HG02623 (cell line): ENCODE measurements around the gene PSMB10.
"Not testable (repeated sequence)": the region's sequence is repeated elsewhere in the genome, so short reads cannot be mapped to it uniquely, and the experiment has no call there.

ENCODE experiments used
- ATAC-seq: cut with Tn5 transposase; IDR thresholded peaks from one replicate; pipeline ENCODE4 v1.9.1; 2021; ENCODE audit warnings: moderate library complexity; ENCODE audit not compliant: unreplicated experiment

Gene PSMB10

DNA sequence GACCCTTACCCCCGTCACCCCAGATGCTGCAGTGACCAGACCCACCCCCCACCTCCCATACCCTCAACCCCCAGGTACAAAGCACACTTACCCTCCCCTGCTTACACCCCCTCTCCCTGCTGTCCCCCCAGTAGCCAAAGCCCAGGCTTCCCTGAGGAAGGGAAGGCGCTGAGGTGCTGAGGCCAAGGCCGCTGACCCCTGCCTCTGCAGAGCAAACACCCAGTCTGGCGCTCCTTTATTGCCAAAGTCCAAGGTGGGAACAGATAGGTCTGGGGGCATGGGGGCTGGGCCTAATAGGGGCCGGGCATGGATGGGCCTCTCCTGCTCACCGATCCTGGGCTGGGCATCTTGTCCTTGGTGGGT, 6.6 kb upstream of the PSMB10 start:
- ATAC-seq = no peak

DNA sequence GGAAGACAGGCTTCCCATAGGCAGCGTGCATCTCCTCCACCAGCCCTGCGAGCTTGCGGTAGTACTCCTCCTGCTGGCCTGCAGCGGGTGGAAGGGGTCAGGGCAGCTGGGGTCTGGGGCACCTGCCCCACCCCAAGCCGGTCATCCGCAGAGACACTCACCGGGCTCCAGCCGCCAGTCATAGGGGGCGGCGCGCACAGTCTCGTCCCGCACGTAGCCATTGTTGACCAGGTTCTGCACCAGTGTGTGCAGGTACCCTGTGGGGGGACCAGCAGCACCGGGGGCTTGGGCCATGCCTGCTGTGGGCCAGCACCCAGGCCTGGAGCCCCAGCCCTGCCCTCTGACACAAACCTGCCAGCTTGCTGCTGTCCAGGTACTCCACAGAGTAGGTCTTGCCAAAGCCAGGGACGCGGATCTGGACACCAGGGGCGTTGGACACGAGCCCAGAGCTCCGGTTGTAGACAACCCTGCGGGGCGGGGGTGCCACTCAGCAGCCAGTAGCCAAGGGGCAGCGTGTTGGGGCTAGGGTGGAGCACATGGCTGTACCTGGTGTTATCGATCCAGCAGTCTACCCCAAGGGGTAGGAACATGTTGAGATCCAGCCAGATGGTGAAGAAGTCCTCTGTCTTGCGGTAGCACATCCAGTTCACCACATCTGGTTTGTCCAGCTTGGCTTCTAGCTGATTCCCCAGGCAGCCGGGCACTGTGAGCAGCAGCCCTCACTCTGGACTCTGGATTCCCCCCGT, 6.0 kb upstream of the PSMB10 start:
- no peak for ATAC-seq

DNA sequence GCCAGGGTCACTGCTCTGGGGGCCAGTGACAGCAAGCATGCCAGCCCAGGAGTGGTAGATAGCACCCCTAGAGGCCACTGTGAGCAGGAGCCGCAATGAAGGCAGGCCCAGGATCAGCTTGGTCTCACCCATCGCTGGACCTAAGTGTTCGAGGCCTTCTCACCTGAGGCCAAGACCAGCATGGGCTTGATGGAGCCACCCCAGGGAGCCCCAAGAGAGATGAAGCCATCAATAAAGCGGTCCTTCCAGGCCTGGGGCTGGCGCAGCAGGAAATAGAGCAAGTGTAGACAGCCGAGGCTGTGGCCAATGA, 5.5 kb upstream of the PSMB10 start:
- ATAC-seq = no peak

DNA sequence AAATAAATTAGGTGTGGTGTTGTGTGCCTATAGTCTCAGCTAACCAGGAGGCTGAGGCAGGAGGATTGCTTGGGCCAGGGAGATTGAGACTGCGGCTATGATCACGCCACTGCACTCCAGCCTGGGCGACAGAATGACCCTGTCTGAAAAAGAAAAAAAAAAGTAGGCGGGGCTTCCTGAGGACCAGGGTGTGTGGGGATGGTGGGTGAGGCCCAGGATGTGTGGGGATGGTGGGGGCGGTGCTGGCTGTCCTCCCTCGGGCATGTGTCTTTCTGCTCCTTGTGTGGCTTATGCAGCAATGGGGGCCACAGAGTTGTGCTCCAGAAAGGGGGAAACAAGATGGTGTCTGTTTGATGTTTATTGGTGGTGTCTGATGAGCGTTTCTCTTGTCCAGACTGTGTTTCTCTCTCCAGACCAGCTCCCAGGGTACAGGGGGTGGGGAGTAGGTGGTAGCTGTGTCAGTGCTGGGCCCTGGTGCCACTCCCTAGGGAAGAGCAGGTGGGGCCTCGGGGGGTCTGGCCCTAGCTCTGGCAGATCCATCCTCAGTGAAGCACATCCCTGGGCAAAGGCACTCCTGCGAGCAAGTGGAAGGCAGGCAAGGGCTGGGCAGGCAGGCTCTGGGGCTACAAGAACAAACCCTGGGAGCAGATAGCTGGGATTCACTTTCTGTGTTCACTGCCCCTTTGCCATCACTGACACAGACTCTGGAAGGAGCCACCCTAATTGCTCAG, 5.0 kb upstream of the PSMB10 start:
- ATAC-seq = no peak

DNA sequence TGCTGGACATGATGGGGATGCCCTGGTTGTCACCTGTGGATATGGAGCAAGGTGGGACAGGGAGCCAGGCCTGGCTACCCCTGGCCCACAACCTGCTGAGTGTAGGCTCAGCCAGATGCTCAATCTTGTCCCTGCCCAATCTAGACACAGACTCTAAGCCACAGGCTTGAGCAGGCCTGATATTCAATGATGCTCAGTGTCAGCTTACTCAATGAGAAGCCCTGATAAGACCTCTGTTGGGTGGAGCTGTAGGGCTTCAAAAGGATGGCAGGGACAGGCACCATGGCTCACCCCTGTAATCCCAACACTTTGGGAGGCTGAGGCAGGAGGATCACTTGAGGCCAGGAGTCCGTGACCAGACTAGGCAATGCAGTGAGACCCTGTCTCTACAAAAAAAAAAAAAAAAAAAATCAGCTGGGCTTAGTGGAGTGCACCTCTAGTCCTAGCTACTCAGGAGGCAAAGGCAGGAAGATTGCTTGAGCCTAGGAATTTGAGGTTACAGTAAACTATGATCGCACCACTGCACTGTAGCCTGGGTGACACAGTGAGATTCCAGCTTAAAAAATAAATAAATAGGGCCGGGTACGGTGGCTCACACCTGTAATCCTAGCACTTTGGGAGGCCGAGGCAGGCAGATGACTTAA, 3.9 kb upstream of the PSMB10 start:
- ATAC-seq = no peak

DNA sequence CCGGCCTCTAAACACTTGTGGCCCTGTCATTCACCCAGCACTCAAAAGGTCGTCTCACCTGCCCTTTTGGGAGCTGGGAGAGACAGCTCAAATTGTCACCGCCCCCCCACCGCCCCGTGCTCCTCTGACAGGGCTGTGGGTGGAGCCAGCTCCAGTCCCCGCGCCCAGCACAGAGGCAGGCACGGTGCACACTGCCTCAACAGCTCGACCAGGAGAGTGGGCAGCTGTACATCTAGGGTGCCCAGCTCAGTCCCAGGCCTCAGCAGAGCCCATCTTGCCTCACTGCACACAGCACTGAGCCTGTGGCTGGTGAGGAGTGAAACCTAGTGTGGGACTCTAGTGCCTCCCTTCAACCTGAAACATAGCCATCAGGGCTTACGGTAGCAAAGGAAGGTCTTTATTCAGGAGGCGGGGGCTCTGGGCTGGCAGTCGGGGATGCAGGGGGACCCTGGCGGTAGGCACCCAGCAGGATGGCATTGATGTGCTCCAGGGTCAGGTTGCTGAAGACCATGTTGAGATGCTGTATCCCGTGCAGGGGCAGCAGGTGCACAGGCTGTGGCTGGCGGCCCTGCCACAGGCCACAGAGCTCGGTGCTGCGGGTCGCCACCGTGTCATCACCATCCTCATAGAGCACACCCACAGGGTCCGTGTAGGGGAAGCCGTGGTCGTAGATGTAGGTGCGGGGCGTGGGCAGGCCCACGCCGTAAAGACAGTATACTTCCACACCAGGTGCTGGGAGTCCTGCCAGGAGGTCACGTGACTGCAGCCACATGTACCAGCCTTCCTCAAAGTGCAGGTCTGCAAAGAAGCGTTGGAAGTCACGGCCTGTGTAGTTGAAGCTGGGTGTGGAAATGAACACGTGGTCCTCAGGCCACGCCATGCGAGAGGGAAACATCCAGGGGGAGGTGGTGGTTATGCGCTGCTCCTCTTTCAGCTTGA, 3.1 kb upstream of the PSMB10 start:
- no peak for ATAC-seq

DNA sequence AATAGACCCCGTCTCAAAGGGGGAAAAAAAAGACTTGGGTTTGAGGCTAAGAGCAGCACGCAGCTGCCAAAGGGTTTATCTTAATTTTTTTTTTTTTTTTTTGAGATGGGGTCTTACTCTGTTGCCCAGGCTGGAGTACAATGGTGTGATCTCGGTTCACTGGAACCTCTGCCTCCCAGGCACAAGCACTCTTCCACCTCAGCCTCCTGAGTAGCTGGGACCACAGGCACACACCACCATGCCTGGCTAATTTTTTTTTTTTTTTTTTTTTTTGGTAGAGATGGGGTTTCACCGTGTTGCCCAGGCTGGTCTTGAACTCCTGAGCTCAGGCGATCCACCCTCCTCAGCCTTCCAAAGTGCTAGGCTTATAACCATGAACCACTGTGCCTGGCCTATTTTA, 1.1 kb upstream of the PSMB10 start:
- ATAC-seq = not testable (repeated sequence)

DNA sequence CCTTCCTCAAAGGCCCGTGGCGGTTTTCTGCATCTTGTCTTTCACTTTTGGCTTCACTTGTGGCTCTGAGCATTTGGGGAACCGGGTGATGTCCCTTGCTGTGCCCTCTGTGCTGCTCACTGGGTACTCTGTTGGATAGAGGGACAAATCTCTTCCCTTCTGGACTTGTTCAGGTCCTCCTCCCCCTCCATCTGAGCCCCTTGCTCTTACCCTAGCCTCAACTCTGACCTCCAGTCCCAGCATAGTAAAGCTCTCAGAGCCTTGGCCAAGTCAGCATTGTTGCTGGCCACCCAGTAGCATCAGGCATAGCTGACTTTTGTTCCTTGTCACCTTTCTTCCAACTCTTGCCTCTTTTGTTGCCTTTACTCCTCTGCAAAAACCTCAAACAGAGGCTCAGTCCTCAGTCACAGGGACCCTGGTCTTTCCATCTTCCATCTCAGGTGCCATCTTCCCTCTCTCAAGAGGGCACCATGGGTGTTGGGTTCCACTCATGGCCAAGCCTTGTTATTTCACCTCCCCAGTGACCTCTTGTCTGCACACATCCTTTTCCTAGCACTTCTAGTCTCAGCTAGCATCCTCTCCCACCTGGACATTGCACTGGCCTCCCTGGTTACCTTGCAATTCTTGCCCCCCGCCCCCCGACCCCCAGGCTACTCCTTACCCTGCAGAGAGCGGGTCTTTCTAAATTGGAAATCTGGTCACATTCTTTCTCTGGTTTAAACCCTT, 393 bp upstream of the PSMB10 start:
- peak; percentile 44 for ATAC-seq

DNA sequence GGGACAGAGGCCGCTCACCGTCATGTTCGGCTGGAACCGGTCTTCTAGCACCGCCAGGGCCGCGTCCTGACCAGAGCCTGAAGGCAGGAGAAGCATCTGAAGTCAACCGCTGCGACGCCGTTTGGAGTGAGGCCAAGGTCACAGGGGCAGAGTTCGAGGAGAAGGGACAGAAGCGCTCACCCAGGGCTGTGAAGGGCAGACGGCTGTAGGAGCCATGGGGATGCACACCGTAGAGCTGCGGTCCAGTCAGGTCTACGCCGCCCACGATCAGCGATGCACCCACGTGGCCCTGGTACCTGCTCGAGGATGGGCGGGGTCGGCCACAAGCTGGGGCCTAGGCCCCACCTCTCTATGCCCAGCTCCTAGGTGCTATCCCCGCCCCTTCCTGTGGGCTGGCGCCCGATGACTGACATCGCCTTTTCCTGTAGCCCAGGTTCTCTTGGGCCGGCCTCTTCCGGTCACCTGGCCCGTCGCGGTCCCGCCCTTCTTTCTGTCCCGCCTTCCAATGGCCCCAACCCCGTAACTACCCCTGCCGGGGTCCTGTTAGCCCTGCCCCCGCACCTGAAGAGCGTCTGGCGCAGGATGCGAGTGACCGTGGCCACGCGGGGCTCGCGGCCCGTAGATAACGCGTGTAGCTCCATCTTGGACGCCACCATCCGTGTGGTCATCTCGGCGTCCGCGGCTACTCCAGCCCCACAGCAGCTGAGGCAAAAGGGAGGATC, 1.1 kb downstream of the PSMB10 start:
- peak; percentile 90 for ATAC-seq

DNA sequence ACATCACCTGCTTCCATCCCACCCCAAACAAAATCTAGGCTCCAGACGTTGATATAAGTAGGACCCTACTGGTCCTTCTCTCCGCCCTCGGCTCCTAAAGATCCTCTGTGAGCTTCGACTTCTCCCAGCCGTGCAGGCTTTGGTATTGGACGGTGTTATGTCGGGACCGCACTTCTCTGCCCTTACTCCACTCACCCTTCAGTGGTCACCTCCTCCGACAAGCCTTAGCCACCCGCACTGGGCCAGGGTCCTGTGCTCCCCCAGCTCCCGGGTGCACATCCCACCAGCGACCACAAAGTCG, 1.6 kb downstream of the PSMB10 start:
- no peak for ATAC-seq

DNA sequence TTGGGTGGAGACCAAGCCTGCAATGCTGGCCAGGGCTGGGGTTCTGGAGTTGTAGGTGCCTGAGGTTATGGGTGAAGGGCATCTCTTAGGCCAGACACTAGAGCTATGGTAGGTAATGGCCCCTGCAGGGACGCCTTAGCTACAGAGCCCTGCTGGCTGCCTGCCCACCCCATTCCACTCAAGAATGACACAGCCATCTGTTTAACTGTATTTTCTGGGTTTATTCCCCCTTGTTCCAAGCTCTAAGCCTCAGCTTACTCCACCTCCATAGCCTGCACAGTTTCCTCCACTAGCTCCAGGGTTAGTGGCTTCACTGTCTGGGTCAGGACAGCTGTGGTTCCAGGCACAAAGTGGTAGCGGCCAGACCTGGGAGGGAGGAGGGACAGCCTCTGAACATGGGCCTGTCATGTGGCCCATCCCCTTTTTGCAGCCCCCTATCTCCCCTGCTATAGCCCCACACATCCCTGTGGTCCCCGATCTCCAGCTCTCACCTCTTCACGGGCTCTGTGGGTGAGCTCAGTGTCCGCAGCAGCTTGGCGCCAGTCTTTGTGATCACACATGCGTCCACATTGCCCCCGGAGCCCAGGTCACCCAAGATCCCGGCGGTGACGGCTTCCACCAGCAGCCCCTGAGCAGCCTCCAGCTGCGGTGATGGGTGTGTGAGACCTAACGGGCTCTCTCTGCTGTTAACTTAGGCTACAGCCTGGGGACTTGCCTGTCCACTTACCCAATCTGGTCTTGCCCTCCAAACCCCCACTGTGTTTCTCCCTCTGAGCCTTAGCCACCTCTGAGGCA, 2.1 kb downstream of the PSMB10 start:
- no peak for ATAC-seq

DNA sequence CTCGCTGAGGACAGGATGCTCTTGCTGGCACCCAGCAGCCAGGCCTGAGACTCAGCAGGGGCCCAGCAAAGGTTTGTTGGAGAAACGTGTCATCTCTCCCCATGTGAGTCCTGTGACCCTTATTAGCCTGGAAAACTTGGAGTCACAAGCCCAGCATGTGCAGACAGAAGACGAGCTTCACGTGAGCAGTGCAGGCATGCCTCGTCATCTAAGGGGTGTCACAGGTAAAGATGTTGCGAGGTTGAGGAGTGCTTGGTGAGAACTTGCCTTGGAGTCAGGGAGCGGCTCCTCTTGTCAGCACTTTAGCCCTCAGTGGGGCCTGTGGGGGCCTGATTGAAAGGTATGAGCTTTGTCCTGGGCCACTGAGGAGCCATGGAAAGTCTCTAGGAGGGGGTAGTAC, 2.8 kb downstream of the PSMB10 start:
- no peak for ATAC-seq

DNA sequence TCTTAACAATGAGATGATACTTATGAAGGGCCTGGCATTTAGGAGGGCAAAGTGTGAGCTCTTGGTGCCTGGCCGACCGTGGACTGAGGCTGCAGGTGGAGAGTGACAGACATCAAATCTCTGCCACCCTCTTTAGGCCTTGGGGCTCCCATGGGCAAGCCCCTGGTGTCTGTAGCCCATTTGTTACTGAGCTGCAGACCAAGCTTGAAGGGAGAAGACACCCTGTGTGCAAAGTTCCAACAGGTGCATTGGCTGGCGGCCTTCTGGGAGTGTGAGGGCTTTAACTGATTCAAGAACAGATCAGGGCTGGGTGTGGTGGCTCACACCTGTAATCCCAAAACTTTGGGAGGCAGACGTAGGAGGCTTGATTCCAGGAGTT, 4.2 kb downstream of the PSMB10 start:
- ATAC-seq = no peak

DNA sequence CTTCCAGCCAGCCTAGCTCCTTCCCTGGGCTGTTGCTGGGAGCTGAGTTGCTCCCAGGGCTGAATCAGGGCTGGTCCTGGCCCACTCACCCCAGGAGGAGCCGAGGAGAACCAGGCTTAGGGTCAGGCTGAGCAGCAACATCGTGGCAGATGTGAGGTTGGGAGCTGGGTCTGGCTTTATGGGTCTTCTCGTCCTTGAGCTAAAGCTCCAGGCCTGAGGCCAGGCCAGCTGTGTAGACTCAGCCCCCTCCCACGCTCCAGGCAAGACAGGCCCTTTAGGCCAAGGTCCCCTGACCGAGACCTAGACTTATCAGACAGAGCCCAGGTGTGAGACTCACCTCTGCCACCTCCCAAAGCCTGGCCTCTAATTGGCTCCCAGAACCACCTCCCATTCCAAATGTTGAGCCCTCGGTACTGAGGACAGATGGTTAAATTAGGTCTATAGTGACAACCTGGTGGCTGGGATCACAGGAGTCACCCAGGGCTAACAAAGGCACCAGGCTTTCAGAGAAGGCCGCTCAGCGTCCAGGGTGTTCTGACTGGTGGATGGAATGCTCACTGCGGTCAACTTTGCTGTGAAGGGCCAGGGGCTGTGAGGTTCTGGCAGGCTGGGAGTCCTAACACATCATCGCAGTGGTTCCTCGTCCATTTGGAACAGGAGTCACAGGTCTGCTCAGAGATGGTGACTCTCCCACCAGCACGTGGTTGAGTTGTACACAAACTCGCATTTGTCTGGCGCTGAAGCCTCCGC, 4.8 kb downstream of the PSMB10 start, which contains the start of gene CTRL:
Gene CTRL, minus strand, starts transcription at position 151 of the 750 bp plus-strand sequence. Its CDS starts 10 bp downstream, at position 141.
- ATAC-seq = no peak

DNA sequence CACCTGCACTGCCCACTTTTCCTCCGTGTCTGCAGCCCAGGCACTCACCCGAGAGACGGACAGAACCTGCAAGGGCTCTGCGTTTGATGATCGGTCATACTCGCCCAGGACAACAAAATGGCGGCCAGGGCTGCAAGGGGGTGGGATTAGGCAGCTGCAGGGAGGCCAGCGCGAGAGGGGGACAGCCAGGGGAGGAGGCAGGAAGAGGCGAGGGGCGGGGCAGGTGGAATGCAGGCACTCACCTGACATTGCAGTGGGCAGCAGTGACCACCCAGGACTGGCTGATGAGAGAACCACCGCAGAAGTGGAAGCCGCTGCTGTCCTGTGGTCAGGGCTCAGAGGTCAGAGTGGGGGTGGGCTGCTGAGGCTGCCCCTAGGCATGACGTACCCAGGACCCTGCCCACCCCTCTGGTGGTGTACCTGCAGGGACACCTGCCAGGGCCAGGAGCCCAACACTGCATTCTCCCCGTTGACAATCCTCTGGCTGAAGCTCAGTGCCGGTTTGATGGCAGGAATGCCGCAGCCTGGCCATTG, 5.9 kb downstream of the PSMB10 start:
- ATAC-seq = no peak

DNA sequence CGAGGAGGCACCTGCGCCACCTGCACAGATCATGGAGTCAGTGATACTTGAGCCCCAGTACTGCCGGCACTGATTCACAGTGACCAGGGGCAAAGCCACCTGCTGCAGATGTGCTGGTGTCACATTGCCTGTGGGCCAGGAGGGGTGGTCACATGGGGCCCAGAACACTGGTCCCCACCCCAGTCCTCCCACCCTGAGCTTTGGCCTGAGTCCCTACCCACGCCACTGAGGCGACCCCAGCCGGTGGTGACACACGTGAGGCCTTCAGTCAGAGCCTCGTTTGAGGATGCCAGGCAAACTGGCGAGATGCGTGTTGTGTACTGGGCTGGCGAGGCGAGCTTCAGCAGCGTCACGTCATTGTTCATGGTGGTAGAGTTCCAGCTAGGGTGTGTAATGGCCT, 6.5 kb downstream of the PSMB10 start:
- ATAC-seq = no peak

DNA sequence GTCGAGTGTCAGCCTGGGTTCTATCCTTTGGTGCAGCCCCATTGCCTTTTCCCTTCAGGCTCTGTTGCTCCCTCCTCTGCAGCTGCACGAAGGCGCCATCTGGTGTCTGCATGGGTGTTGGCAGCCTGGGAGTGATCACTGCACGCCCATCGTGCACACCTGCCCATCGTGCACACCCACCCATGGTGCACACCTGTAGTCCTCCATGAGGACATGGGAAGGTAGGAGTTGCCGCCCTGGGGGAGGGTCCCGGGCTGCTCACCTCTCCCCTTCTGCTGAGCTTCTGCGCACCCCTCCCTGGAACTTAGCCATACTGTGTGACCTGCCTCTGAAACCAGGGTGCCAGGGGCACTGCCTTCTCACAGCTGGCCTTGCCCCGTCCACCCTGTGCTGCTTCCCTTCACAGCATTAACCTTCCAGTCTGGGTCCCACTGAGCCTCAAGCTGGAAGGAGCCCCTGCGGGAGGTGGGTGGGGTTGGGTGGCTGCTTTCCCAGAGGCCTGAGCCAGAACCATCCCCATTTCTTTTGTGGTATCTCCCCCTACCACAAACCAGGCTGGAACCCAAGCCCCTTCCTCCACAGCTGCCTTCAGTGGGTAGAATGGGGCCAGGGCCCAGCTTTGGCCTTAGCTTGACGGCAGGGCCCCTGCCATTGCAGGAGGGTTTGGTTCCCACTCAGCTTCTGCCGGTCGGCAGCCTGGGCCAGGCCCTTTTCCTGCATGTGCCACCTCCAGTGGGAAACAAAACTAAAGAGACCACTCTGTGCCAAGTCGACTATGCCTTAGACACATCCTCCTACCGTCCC, 7.9 kb downstream of the PSMB10 start:
- ATAC-seq = no peak
